A673 (cell line): ENCODE data around the gene STH. TPM values are rescaled to one million over a fixed set of nuclear protein-coding genes. Genes with fewer than 3 reads are reported as not detected.

Experiments used
- BruUV-seq: library from RNA; stranded (reverse); fragments of 400-500 nt; replicated peaks from 2 replicates; lab custom pipeline; 2021; lab: Mats Ljungman, UMichigan
- CTCF ChIA-PET: fragments of 300-600 bp; sonication (Branson Sonifier 250); formaldehyde crosslinking; loops from one replicate; lab custom pipeline; 2022; ENCODE audit warnings: antibody characterized with exemption; lab: Charles Lee
- POLR2A ChIA-PET: fragments of 300-600 bp; sonication (Branson Sonifier 250); formaldehyde crosslinking; loops from one replicate; lab custom pipeline; 2022; ENCODE audit warnings: antibody characterized with exemption; ENCODE audit not compliant: low non-redundant PET; lab: Charles Lee
- DNase-seq: peaks from one replicate; pipeline ENCODE4 v3.0.0-alpha.2; 2015; ENCODE audit warnings: low spot score
- H3K27ac ChIP-seq: fragments of 200-600 bp; sonication (generic); 2 replicates; pipeline ENCODE4 v1.5.1; 2016; ENCODE audit warnings: mixed run types, low read depth, mild to moderate bottlenecking, mixed read lengths, antibody characterized with exemption, low read length; ENCODE audit not compliant: poor library complexity, severe bottlenecking
- H3K27me3 ChIP-seq: fragments of 200-600 bp; sonication (generic); replicated peaks from 2 replicates; pipeline ENCODE4 v1.6.1; 2017; ENCODE audit warnings: mixed run types, low read depth, mild to moderate bottlenecking, mixed read lengths, antibody characterized with exemption, low read length; ENCODE audit not compliant: insufficient read depth, poor library complexity
- H3K36me3 ChIP-seq: fragments of 200-600 bp; sonication (generic); 2 replicates; pipeline ENCODE4 v1.6.1; 2016; ENCODE audit warnings: mixed run types, mild to moderate bottlenecking, mixed read lengths, antibody characterized with exemption, low read length; ENCODE audit not compliant: insufficient read depth, poor library complexity, severe bottlenecking
- H3K4me1 ChIP-seq: fragments of 200-600 bp; sonication (generic); 2 replicates; pipeline ENCODE4 v1.6.1; 2017; ENCODE audit warnings: mixed run types, mild to moderate bottlenecking, mixed read lengths, antibody characterized with exemption, low read length; ENCODE audit not compliant: insufficient read depth, poor library complexity, severe bottlenecking
- H3K4me3 ChIP-seq: fragments of 200-600 bp; sonication (generic); 2 replicates; pipeline ENCODE4 v1.5.1; 2016; ENCODE audit warnings: low read depth, mixed run types, mild to moderate bottlenecking, mixed read lengths, low read length; ENCODE audit not compliant: poor library complexity, severe bottlenecking
- H3K9me3 ChIP-seq: fragments of 200-600 bp; sonication (generic); 2 replicates; pipeline ENCODE4 v1.6.1; 2016; ENCODE audit warnings: mixed run types, low read depth, mild to moderate bottlenecking, mixed read lengths, antibody characterized with exemption, low read length; ENCODE audit not compliant: poor library complexity, severe bottlenecking
- CTCF ChIP-seq: fragments of 300-800, 200-600 bp; sonication (generic); conservative IDR thresholded peaks from 2 replicates; pipeline ENCODE4 v1.5.1; 2017; ENCODE audit warnings: low read depth, mild to moderate bottlenecking, antibody characterized with exemption, low read length, moderate library complexity, mixed read lengths
- EZH2 ChIP-seq: fragments of 200-600 bp; sonication (generic); IDR thresholded peaks from 2 replicates; pipeline ENCODE4 v1.6.1; 2017; ENCODE audit warnings: borderline replicate concordance, low read depth, mild to moderate bottlenecking, mixed read lengths, antibody characterized with exemption, low read length; ENCODE audit not compliant: poor library complexity, severe bottlenecking
- intact Hi-C: fragments of 100-400 bp; cut with micrococcal nuclease; formaldehyde crosslinking; loops from one replicate; pipeline ENCODE4 v1.10.0; 2022; ENCODE audit not compliant: unreplicated experiment
- total RNA-seq: library from RNA; stranded (reverse); gene quantifications from 2 replicates; pipeline ENCODE4 v1.2.3, GENCODE V29; 2021

Gene STH
- total RNA-seq, 1 experiment from 2014 or later: not detected

GRCh38 chr17:45973946-45974859 lies 24.8 kb upstream of the STH start:
- Histone ChIP-seq H3K4me1 (no peaks in the 10 kb centered on the region), H3K9me3 (no peaks in the 10 kb centered on the region), H3K36me3 (no peaks in the 10 kb centered on the region), H3K27ac (no peak overlapping the region), H3K27me3 (no peaks in the 10 kb centered on the region), H3K4me3 (no peak overlapping the region)
- intact Hi-C loops: no loop called here
- BruUV-seq: no TSS peak
- no peak for DNase-seq
- ChIA-PET POLR2A (no interaction called here), CTCF (no interaction called here)
- TF ChIP-seq EZH2 (no peak), CTCF (no peak)

- no TSS peak for BruUV-seq
- H3K36me3 ChIP-seq: no peaks in the 10 kb centered on the region
- intact Hi-C loops: no loop called here
- H3K9me3 ChIP-seq: no peaks in the 10 kb centered on the region
- DNase-seq: no peak
- ChIA-PET POLR2A (no interaction called here), CTCF (interaction anchor here (0.5 kb wide), 1 partner anchor 218 kb away, joined by 4 read pairs; the partner anchor contains the start of gene KANSL1)
- no peaks in the 10 kb centered on the region for H3K4me1 ChIP-seq
- TF ChIP-seq CTCF (no peak), EZH2 (no peak)
- H3K27me3 ChIP-seq: no peaks in the 10 kb centered on the region
- H3K4me3 ChIP-seq: no peak overlapping the region
- no peak overlapping the region for H3K27ac ChIP-seq
These were observed 24.0 kb upstream of the STH start for GRCh38 chr17:45974916-45975630.

GRCh38 chr17:45975640-45976295 lies 23.3 kb upstream of the STH start:
- H3K4me1 ChIP-seq: no peaks in the 10 kb centered on the region
- H3K36me3 ChIP-seq: no peaks in the 10 kb centered on the region
- intact Hi-C loops: no loop called here
- TF ChIP-seq CTCF (no peak), EZH2 (no peak)
- ChIA-PET CTCF (interaction anchor here (0.5 kb wide), 1 partner anchor 217 kb away, joined by 4 read pairs; the partner anchor contains the start of gene KANSL1), POLR2A (no interaction called here)
- no peak overlapping the region for H3K4me3 ChIP-seq
- H3K27ac ChIP-seq: no peak overlapping the region
- no peaks in the 10 kb centered on the region for H3K27me3 ChIP-seq
- DNase-seq: no peak
- H3K9me3 ChIP-seq: no peaks in the 10 kb centered on the region
- no TSS peak for BruUV-seq
